SK-N-SH (cell line): ENCODE results near the gene CAMKMT. TPM values are rescaled to one million over a fixed set of nuclear protein-coding genes. Genes with fewer than 3 reads are reported as not detected.
A peak's percentile ranks its signal among the peaks of the same experiment; 100 is the strongest.

ENCODE experiments used
- CTCF ChIA-PET: fragments of 300-600, 350-600 bp; formaldehyde crosslinking; extraction: SDS; loops from one replicate; lab custom pipeline; 2021; lab: Yijun Ruan, JAX
- POLR2A ChIA-PET: fragments of 350-600 bp; sonication (Branson Sonifier 250); formaldehyde crosslinking; extraction: SDS; loops from one replicate; lab custom pipeline; 2020; ENCODE audit warnings: antibody characterized with exemption, inconsistent platforms; lab: Yijun Ruan, JAX
- DNase-seq: peaks from one replicate; pipeline ENCODE4 v3.0.0; 2012
- H2AFZ ChIP-seq: fragments of 200-600 bp; sonication (generic); 2 replicates; pipeline ENCODE4 v1.8.1; 2016; ENCODE audit warnings: antibody characterized with exemption, mild to moderate bottlenecking, low read depth
- H3F3A ChIP-seq: fragments of 200-600 bp; sonication (generic); replicated peaks from 2 replicates; pipeline ENCODE3; 2016; ENCODE audit warnings: antibody characterized with exemption, mild to moderate bottlenecking; ENCODE audit not compliant: insufficient read depth
- H3K27ac ChIP-seq, 2 experiments: fragments of 200-500 bp in 1 of 2; fragments of 200-600 bp in 1 of 2; sonication (Bioruptor generic) in 1 of 2; sonication (generic), shearing (Covaris generic) in 1 of 2; 2 replicates each; pipeline versions ENCODE4 v1.5.1 to v1.6.1; 2014 to 2016; ENCODE audit warnings: low read depth in 2 of 2, inconsistent platforms in 1 of 2, low read length in 1 of 2, mild to moderate bottlenecking in 1 of 2, mixed read lengths in 1 of 2
- H3K27me3 ChIP-seq: fragments of 200-600 bp; sonication (generic), shearing (Covaris generic); 2 replicates; pipeline ENCODE4 v1.6.1; 2016; ENCODE audit warnings: mixed run types; ENCODE audit not compliant: insufficient read depth
- H3K36me3 ChIP-seq, 2 experiments: fragments of 200-500 bp in 1 of 2; fragments of 200-600 bp in 1 of 2; sonication (Bioruptor generic) in 1 of 2; sonication (generic) in 1 of 2; replicated peaks in 1 of 2; 2 replicates each; pipeline versions ENCODE3 to v1.5.1; 2014 to 2016; ENCODE audit warnings: low read length in 1 of 2, mild to moderate bottlenecking in 1 of 2; ENCODE audit not compliant: insufficient read depth in 2 of 2, control insufficient read depth in 1 of 2
- H3K4me1 ChIP-seq, 2 experiments: fragments of 200-500 bp in 1 of 2; fragments of 200-600 bp in 1 of 2; sonication (Bioruptor generic) in 1 of 2; sonication (generic), shearing (Covaris generic) in 1 of 2; 2 replicates each; pipeline versions ENCODE4 v1.5.1 to v1.6.1; 2014 to 2016; ENCODE audit warnings: low read depth in 1 of 2, low read length in 1 of 2, mixed run types in 1 of 2; ENCODE audit not compliant: insufficient read depth in 2 of 2, control insufficient read depth in 1 of 2
- H3K4me2 ChIP-seq: fragments of 200-600 bp; sonication (generic), shearing (Covaris generic); 2 replicates; pipeline ENCODE4 v1.6.1; 2017; ENCODE audit warnings: mixed run types
- H3K4me3 ChIP-seq, 2 experiments: fragments of 200-500 bp in 1 of 2; fragments of 200-600 bp in 1 of 2; sonication (Bioruptor generic) in 1 of 2; sonication (generic), shearing (Covaris generic) in 1 of 2; 2 replicates each; pipeline versions ENCODE4 v1.5.1 to v1.8.1; 2014 to 2016; ENCODE audit warnings: low read depth in 2 of 2, inconsistent platforms in 1 of 2, low read length in 1 of 2, mild to moderate bottlenecking in 1 of 2, mixed read lengths in 1 of 2, moderate library complexity in 1 of 2
- H3K79me2 ChIP-seq: fragments of 200-600 bp; sonication (generic); 2 replicates; pipeline ENCODE4 v1.8.1; 2017; ENCODE audit warnings: mild to moderate bottlenecking; ENCODE audit not compliant: insufficient read depth
- H3K9ac ChIP-seq: fragments of 200-600 bp; sonication (generic); 2 replicates; pipeline ENCODE4 v1.6.1; 2017; ENCODE audit warnings: mixed run types
- H3K9me2 ChIP-seq: fragments of 200-600 bp; sonication (generic); 2 replicates; pipeline ENCODE4 v1.6.1; 2017; ENCODE audit warnings: mixed run types
- H3K9me3 ChIP-seq: fragments of 200-600 bp; sonication (generic); 2 replicates; pipeline ENCODE4 v1.6.1; 2017; ENCODE audit warnings: mixed run types, mild to moderate bottlenecking, moderate library complexity
- H4K20me1 ChIP-seq: fragments of 200-600 bp; sonication (generic); 2 replicates; pipeline ENCODE4 v1.6.1; 2017; ENCODE audit warnings: mild to moderate bottlenecking, mixed run types; ENCODE audit not compliant: insufficient read depth
- CHD2 ChIP-seq: fragments of 150-350 bp; IDR thresholded peaks from 2 replicates; pipeline ENCODE4 v1.6.1; 2018; ENCODE audit warnings: low read length; ENCODE audit not compliant: partially characterized antibody
- EP300 ChIP-seq, 2 experiments: IDR thresholded peaks; 2 replicates each; pipeline versions ENCODE4 v1.4.0 to v1.6.1; 2012; ENCODE audit warnings: borderline replicate concordance in 1 of 2, low read depth in 1 of 2, low read length in 1 of 2
- EZH2phosphoT487 ChIP-seq: fragments of 200-600 bp; sonication (generic); IDR thresholded peaks from 2 replicates; pipeline ENCODE4 v1.6.1; 2017; ENCODE audit warnings: low read depth, mixed run types, mild to moderate bottlenecking, antibody characterized with exemption, moderate library complexity, borderline replicate concordance
- FOXJ3 ChIP-seq: sonication (generic); formaldehyde crosslinking; IDR thresholded peaks from 2 replicates; pipeline ENCODE4 v1.5.1; 2020; ENCODE audit warnings: mild to moderate bottlenecking, missing genetic modification reagents
- GATA2 ChIP-seq: sonication (generic); formaldehyde crosslinking; IDR thresholded peaks from 2 replicates; pipeline ENCODE4 v1.5.0; 2020; ENCODE audit warnings: mild to moderate bottlenecking, missing genetic modification reagents
- JUND ChIP-seq: IDR thresholded peaks from 2 replicates; pipeline ENCODE4 v1.4.0; 2012
- MXI1 ChIP-seq: IDR thresholded peaks from 2 replicates; pipeline ENCODE4 v1.6.1; 2012; ENCODE audit warnings: mild to moderate bottlenecking, low read depth, low read length, improper control_type of control experiment
- RAD21 ChIP-seq: IDR thresholded peaks from 2 replicates; pipeline ENCODE4 v1.6.1; 2012; ENCODE audit warnings: mild to moderate bottlenecking, low read length
- RCOR1 ChIP-seq: fragments of 150-350 bp; IDR thresholded peaks from 2 replicates; pipeline ENCODE4 v1.6.1; 2017; ENCODE audit warnings: antibody characterized with exemption, low read length
- RXRA ChIP-seq: IDR thresholded peaks from 2 replicates; pipeline ENCODE4 v1.4.0; 2012; ENCODE audit warnings: low read depth, mild to moderate bottlenecking, borderline replicate concordance
- WGBS: methylation state at CpG from one replicate; pipeline ENCODE4 v1.1.6; 2017; ENCODE audit warnings: low lambda C conversion rate; 5-methylcytosine and 5-hydroxymethylcytosine counted together
- polyA plus RNA-seq, 3 experiments: library from polyadenylated mRNA; depleted of rRNA; stranded (reverse); fragments of >200 nt; gene quantifications; 2 replicates each; pipeline ENCODE4 v1.2.3, GENCODE V29; 2012
- TF ChIP-seq, protein P1 (sequence below): IDR thresholded peaks from 2 replicates; pipeline ENCODE4 v1.6.1; 2012; ENCODE audit warnings: mild to moderate bottlenecking, low read depth, low read length, moderate library complexity
- TF ChIP-seq, protein P2 (sequence below): IDR thresholded peaks from 2 replicates; pipeline ENCODE4 v1.4.0; 2012; ENCODE audit warnings: low read depth, borderline replicate concordance

The CAMKMT gene
- polyA plus RNA-seq, 1 of the 3 experiments (the other 2 are of a cell fraction): 5.9 TPM

DNA sequence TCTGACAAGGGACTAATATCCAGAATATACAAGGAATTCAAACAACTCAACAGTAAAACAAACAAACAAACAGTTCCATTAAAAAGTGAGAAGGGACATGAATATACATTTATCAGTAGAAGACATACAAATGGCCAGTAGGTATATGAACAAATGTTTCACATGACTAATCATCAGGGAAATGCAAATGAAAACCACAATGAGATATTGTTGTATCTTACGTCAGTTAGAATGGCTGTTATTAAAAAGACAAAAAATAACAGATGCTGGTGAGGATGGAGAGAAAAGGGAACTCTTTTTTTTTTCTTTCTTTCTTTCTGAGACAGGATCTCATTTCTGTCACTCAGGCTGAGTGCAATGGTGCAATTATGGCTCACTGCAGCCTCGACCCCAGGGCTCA, 175.5 kb downstream of the CAMKMT start (continued):
- no peak for TF ChIP-seq RXRA
- TF ChIP-seq FOXJ3: no peak
- TF ChIP-seq, protein P1, sequence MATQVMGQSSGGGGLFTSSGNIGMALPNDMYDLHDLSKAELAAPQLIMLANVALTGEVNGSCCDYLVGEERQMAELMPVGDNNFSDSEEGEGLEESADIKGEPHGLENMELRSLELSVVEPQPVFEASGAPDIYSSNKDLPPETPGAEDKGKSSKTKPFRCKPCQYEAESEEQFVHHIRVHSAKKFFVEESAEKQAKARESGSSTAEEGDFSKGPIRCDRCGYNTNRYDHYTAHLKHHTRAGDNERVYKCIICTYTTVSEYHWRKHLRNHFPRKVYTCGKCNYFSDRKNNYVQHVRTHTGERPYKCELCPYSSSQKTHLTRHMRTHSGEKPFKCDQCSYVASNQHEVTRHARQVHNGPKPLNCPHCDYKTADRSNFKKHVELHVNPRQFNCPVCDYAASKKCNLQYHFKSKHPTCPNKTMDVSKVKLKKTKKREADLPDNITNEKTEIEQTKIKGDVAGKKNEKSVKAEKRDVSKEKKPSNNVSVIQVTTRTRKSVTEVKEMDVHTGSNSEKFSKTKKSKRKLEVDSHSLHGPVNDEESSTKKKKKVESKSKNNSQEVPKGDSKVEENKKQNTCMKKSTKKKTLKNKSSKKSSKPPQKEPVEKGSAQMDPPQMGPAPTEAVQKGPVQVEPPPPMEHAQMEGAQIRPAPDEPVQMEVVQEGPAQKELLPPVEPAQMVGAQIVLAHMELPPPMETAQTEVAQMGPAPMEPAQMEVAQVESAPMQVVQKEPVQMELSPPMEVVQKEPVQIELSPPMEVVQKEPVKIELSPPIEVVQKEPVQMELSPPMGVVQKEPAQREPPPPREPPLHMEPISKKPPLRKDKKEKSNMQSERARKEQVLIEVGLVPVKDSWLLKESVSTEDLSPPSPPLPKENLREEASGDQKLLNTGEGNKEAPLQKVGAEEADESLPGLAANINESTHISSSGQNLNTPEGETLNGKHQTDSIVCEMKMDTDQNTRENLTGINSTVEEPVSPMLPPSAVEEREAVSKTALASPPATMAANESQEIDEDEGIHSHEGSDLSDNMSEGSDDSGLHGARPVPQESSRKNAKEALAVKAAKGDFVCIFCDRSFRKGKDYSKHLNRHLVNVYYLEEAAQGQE: no peak
- TF ChIP-seq, protein P2, sequence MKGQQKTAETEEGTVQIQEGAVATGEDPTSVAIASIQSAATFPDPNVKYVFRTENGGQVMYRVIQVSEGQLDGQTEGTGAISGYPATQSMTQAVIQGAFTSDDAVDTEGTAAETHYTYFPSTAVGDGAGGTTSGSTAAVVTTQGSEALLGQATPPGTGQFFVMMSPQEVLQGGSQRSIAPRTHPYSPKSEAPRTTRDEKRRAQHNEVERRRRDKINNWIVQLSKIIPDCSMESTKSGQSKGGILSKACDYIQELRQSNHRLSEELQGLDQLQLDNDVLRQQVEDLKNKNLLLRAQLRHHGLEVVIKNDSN: no peak

DNA sequence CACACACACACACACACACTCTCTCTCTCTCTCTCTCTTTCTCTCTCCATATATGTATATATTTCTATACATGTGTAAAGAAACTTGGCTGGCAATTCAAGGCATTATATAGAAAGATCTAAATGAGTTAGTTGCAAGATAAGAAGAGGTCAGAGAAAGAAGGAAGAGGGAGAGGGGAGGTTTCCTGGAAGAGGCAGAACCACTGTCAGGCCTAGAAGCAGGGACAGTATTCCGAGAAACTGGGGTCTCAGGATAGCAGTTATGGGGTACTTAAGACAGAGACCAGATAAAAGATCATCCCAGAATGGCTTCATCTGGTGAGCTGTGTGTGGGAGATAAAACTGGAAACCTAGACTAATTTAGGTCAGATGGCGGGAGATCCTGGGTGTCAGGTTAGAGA, 180.8 kb downstream of the CAMKMT start:
- DNase-seq: no peak
- 98% methylated on average over 2 of the region's 2 CpGs for WGBS
- no peaks in the 10 kb centered on the region for H3K27me3 ChIP-seq
- H3K27ac ChIP-seq: no peak overlapping the region
- no peak for TF ChIP-seq FOXJ3
- TF ChIP-seq, all 33 proteins: peak for 0
- no peak overlapping the region for H2AFZ ChIP-seq
- H3K4me3 ChIP-seq: no peak overlapping the region
- H3K9me3 ChIP-seq: no peaks in the 10 kb centered on the region
- H3K9ac ChIP-seq: no peak overlapping the region
- no peaks in the 10 kb centered on the region for H3K9me2 ChIP-seq
- no peaks in the 10 kb centered on the region for H4K20me1 ChIP-seq
- H3K79me2 ChIP-seq: no peaks in the 10 kb centered on the region
- H3K4me2 ChIP-seq: no peak overlapping the region
- POLR2A ChIA-PET: no interaction called here
- no peaks in the 10 kb centered on the region for H3K36me3 ChIP-seq
- peaks cover under 1 to 48% of the 10 kb centered on the region in 2 experiments; a peak in 2 of 4 replicates for H3K4me1 ChIP-seq
- H3F3A ChIP-seq: no peaks in the 10 kb centered on the region
- CTCF ChIA-PET: interaction anchor here (0.6 to 11.1 kb wide), 9 partner anchors 13 to 422 kb away, joined by 3 to 133 read pairs (median 5); no protein-coding TSS in a partner anchor

DNA sequence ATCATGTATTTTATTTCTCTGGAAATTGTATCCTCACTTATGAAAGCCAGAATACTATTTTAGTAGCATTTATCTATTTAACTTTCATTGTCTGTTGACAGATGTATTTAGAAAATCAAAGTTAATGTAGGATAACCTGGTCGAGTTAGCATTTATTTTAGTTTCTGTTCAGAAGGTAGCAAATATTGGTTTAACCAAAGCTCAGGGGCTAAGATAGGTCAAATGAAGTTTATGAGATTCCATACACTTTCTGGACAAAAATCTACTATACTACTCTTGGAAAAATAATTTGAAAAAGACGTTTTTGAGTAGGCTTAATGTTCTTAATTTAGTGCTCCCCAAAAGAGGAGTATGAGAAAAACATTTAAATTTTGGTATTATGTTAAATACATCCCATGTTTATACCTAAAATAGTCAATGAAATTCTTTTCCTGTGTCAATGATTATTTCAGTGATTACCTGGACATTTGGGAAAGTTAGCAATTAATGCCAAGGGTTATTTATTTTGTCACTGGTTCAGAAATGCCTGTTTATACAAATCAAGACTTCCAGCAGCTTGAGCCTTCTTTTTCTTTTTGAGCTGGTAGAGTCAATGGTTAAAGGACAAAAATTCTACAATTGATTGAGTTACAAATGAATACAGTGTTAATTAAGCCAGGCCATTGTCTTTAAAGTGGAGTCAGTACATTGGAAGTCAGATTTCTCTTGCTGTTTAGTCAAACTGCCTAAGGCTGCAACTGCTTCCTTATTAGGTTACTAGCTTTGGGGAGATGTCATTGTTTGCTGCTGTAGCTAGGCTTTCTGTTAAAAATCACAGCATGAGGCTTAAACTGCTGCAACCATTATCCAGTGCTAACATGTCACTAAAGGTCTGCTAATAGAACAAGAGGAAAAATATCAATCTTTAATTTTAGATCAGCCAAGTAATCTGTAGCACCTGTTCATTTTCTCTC, 182.3 kb downstream of the CAMKMT start:
- Histone ChIP-seq H3K27me3 (no peaks in the 10 kb centered on the region), H3K9me3 (no peaks in the 10 kb centered on the region), H4K20me1 (no peaks in the 10 kb centered on the region), H3K4me3 (no peak overlapping the region), H2AFZ (no peak overlapping the region), H3K9ac (no peak overlapping the region), H3K4me2 (no peak overlapping the region), H3K36me3 (no peaks in the 10 kb centered on the region), H3K4me1 (peaks cover 15 to 62% of the 10 kb centered on the region in 2 experiments), H3K27ac (peak overlapping the region in 1 of 2 experiments; percentile 79; a peak in 2 of 4 replicates), H3K79me2 (no peaks in the 10 kb centered on the region)
- POLR2A ChIA-PET: interaction anchor here (1.1 to 1.6 kb wide), 2 partner anchors 137 to 393 kb away, joined by 3 to 4 read pairs; no protein-coding TSS in a partner anchor
- DNase-seq: peak; percentile 57
- no peak for TF ChIP-seq EZH2phosphoT487
- TF ChIP-seq GATA2 (CRISPR knock-in tag): peak; percentile 76
- no peak for TF ChIP-seq JUND
- peak; percentile 62 for TF ChIP-seq CHD2
- TF ChIP-seq MXI1: peak; percentile 77; the same call in 1 of the 2 replicates
- peak; percentile 84 for TF ChIP-seq RCOR1
- peak in 1 of 2 experiments; percentile 86; a peak in 2 of 4 replicates for TF ChIP-seq EP300 (IDR thresholded peaks at IDR 0.05; ENCODE audit: borderline replicate concordance in 1 of 2, low read depth in 1 of 2, low read length in 1 of 2)
- peak; percentile 36; the same call in 1 of the 2 replicates for TF ChIP-seq RAD21
- TF ChIP-seq FOXJ3: peak; percentile 81
- TF ChIP-seq, all 33 proteins: peak for 7
- CTCF ChIA-PET: interaction anchor here (0.6 to 11.1 kb wide), 16 partner anchors 12 to 500 kb away, joined by 3 to 133 read pairs (median 4); partner anchors contain the start of genes CAMKMT and PREPL
- peaks cover 10% of the 10 kb centered on the region for H3F3A ChIP-seq
- 73% methylated on average over 2 of the region's 2 CpGs for WGBS
- H3K9me2 ChIP-seq: no peaks in the 10 kb centered on the region
